SK-N-SH treated with all-trans-retinoic acid at 6 μM for 48 hours (cell line): ENCODE measurements around the gene KIRREL3.

Experiments
- ATAC-seq: fragments of 200-7000 bp; cut with Tn5 transposase; 3 replicates; pipeline ENCODE4 v1.9.1; 2020; ENCODE audit warnings: mild to moderate bottlenecking, moderate library complexity
- ARNTL ChIP-seq: fragments of 450-650 bp; formaldehyde crosslinking; IDR thresholded peaks from 2 replicates; pipeline ENCODE4 v1.5.0; 2020; ENCODE audit warnings: low read depth, mild to moderate bottlenecking, moderate library complexity, borderline replicate concordance
- BACH2 ChIP-seq: fragments of 250-450 bp; sonication (Bioruptor Pico); IDR thresholded peaks from 2 replicates; pipeline ENCODE4 v1.9.0; 2021; ENCODE audit warnings: mild to moderate bottlenecking, borderline replicate concordance
- CREB5 ChIP-seq: fragments of 250-450 bp; sonication (Bioruptor Pico); IDR thresholded peaks from 2 replicates; pipeline ENCODE4 v1.5.1; 2020; ENCODE audit warnings: low read depth, mild to moderate bottlenecking, moderate library complexity
- CSDC2 ChIP-seq: fragments of 250-450 bp; sonication (Bioruptor Pico); IDR thresholded peaks from 2 replicates; pipeline ENCODE4 v1.5.0; 2020; ENCODE audit warnings: mild to moderate bottlenecking, moderate library complexity
- CSRNP3 ChIP-seq: fragments of 250-450 bp; sonication (Bioruptor Pico); IDR thresholded peaks from 2 replicates; pipeline ENCODE4 v1.5.1; 2021; ENCODE audit warnings: mild to moderate bottlenecking, moderate library complexity
- ESRRG ChIP-seq: fragments of 250-450 bp; sonication (Bioruptor Pico); IDR thresholded peaks from 2 replicates; pipeline ENCODE4 v1.6.1; 2021; ENCODE audit warnings: mild to moderate bottlenecking
- GLIS3 ChIP-seq: fragments of 250-450 bp; sonication (Bioruptor Pico); IDR thresholded peaks from 2 replicates; pipeline ENCODE4 v1.5.0; 2020; ENCODE audit warnings: mild to moderate bottlenecking, moderate library complexity
- PATZ1 ChIP-seq: fragments of 250-450 bp; sonication (Bioruptor Pico); IDR thresholded peaks from 2 replicates; pipeline ENCODE4 v1.8.0; 2020; ENCODE audit warnings: mild to moderate bottlenecking, moderate library complexity, borderline replicate concordance
- POU6F1 ChIP-seq: fragments of 250-450 bp; sonication (Bioruptor Pico); IDR thresholded peaks from 2 replicates; pipeline ENCODE4 v1.8.0; 2021; ENCODE audit warnings: low read depth, mild to moderate bottlenecking, moderate library complexity, borderline replicate concordance
- PPARA ChIP-seq: fragments of 250-450 bp; sonication (Bioruptor Pico); IDR thresholded peaks from 2 replicates; pipeline ENCODE4 v1.5.0; 2020; ENCODE audit warnings: mild to moderate bottlenecking, borderline replicate concordance
- RARB ChIP-seq: fragments of 250-450 bp; sonication (Bioruptor Pico); IDR thresholded peaks from 2 replicates; pipeline ENCODE4 v1.8.0; 2021; ENCODE audit warnings: mild to moderate bottlenecking, moderate library complexity
- SNAI2 ChIP-seq: fragments of 250-450 bp; sonication (Bioruptor Pico); IDR thresholded peaks from 2 replicates; pipeline ENCODE4 v1.5.0; 2020; ENCODE audit warnings: mild to moderate bottlenecking, moderate library complexity
- TOX ChIP-seq: fragments of 250-450 bp; sonication (Bioruptor Pico); IDR thresholded peaks from 2 replicates; pipeline ENCODE4 v1.8.0; 2021; ENCODE audit warnings: mild to moderate bottlenecking, moderate library complexity, borderline replicate concordance
- TSHZ2 ChIP-seq: fragments of 250-450 bp; sonication (Bioruptor Pico); IDR thresholded peaks from 2 replicates; pipeline ENCODE4 v1.5.0; 2020; ENCODE audit warnings: mild to moderate bottlenecking, moderate library complexity
- ZC3H10 ChIP-seq: fragments of 250-450 bp; sonication (Bioruptor Pico); IDR thresholded peaks from 2 replicates; pipeline ENCODE4 v1.5.1; 2021; ENCODE audit warnings: mild to moderate bottlenecking, moderate library complexity
- ZFP3 ChIP-seq: fragments of 250-450 bp; sonication (Bioruptor Pico); IDR thresholded peaks from 2 replicates; pipeline ENCODE4 v1.5.0; 2020; ENCODE audit warnings: mild to moderate bottlenecking, moderate library complexity
- ZFP30 ChIP-seq: fragments of 450-650 bp; formaldehyde crosslinking; IDR thresholded peaks from 2 replicates; pipeline ENCODE4 v1.5.0; 2022; ENCODE audit warnings: mild to moderate bottlenecking, moderate library complexity
- ZNF565 ChIP-seq: fragments of 450-650 bp; formaldehyde crosslinking; conservative IDR thresholded peaks from 2 replicates; pipeline ENCODE4 v1.5.0; 2020; ENCODE audit warnings: low read depth, mild to moderate bottlenecking, moderate library complexity
- ZNF70 ChIP-seq: fragments of 450-650 bp; formaldehyde crosslinking; IDR thresholded peaks from 2 replicates; pipeline ENCODE4 v1.5.0; 2020; ENCODE audit warnings: mild to moderate bottlenecking, moderate library complexity
- ZNF8 ChIP-seq: fragments of 450-650 bp; formaldehyde crosslinking; IDR thresholded peaks from 2 replicates; pipeline ENCODE4 v1.5.0; 2020; ENCODE audit warnings: mild to moderate bottlenecking, moderate library complexity

Gene KIRREL3

GRCh38 chr11:126823274-126823673 is 177.3 kb downstream of the KIRREL3 start:
- no peak for TF ChIP-seq ZC3H10 (CRISPR knock-in tag)
- TF ChIP-seq GLIS3 (CRISPR knock-in tag): no peak
- no peak for TF ChIP-seq ZNF565 (CRISPR knock-in tag)
- TF ChIP-seq POU6F1 (CRISPR knock-in tag): no peak
- no peak for TF ChIP-seq CSRNP3
- no peak for TF ChIP-seq ARNTL
- TF ChIP-seq CREB5: no peak
- no peak for TF ChIP-seq BACH2
- TF ChIP-seq PATZ1 (CRISPR knock-in tag): no peak
- no peak for TF ChIP-seq ZNF70 (CRISPR knock-in tag)
- TF ChIP-seq ESRRG (CRISPR knock-in tag): no peak
- TF ChIP-seq SNAI2 (CRISPR knock-in tag): no peak
- no peak for TF ChIP-seq RARB
- TF ChIP-seq PPARA: no peak
- no peak for TF ChIP-seq TOX (CRISPR knock-in tag)
- ATAC-seq: no peak

- TF ChIP-seq ZFP30 (CRISPR knock-in tag): no peak
- TF ChIP-seq ESRRG (CRISPR knock-in tag): no peak
- no peak for TF ChIP-seq CSDC2 (CRISPR knock-in tag)
- TF ChIP-seq TSHZ2 (CRISPR knock-in tag): no peak
- TF ChIP-seq CREB5: no peak
- TF ChIP-seq ARNTL: no peak
- no peak for TF ChIP-seq PPARA
- no peak for TF ChIP-seq ZFP3
- no peak for TF ChIP-seq ZNF8 (CRISPR knock-in tag)
- no peak for TF ChIP-seq ZC3H10 (CRISPR knock-in tag)
- TF ChIP-seq POU6F1 (CRISPR knock-in tag): no peak
- no peak for ATAC-seq
Observed at GRCh38 chr11:126821827-126822226, 178.7 kb downstream of the KIRREL3 start.
